ENCODE measurements around the gene TMTC2.
"Not testable (repeated sequence)": the region's sequence is repeated elsewhere in the genome, so short reads cannot be mapped to it uniquely, and the experiment has no call there.

TMTC2 gene

DNA sequence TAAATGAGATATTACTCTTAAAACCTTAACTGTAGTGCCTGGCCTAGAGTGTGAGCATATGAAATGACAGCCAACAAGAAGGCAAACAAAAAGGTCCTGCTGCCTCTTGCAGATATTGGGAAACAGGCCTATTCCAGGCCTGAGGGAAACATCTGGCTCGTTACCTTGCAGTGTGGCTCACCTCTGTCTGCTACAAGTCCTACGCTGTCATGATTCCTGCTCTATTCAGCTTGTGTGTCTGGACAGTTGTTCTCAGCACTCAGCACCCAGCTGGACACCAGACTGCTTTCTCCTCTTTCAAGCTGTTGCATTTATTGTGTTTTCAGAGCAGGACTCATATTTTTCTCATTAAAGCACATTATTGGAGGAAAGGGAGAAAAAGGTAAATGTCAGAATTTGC is 113.5 kb downstream of the TMTC2 start:
- no peak for FAIRE-seq

DNA sequence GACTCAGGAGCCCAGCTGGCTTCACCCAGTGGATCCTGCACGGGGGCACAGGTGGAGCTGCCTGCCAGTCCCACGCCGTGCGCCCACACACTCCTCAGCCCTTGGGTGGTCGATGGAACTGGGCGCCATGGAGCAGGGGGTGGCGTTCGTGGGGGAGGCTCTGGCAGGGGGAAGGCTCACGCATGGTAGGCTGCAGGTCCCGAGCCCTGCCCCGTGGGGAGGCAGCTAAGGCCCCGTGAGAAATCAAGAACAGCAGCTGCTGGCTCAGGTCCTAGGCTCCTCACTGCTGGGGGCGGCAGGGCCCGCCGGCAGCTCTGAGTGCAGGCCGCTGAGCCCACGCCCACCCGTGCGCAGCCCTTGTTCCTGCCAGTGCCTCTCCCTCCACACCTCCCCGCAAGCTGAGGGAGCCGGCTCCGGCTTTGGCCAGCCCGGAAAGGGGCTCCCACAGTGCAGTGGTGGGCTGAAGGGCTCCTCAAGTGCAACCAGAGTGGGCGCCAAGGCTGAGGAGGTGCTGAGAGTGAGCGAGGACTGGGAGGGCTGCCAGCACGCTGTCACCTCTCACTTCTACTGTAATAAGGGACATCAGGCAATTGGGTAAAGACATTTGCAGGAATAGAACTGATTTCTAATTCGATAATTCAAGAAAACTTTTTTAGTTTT is 115.4 kb downstream of the TMTC2 start:
- no peak for FAIRE-seq

DNA sequence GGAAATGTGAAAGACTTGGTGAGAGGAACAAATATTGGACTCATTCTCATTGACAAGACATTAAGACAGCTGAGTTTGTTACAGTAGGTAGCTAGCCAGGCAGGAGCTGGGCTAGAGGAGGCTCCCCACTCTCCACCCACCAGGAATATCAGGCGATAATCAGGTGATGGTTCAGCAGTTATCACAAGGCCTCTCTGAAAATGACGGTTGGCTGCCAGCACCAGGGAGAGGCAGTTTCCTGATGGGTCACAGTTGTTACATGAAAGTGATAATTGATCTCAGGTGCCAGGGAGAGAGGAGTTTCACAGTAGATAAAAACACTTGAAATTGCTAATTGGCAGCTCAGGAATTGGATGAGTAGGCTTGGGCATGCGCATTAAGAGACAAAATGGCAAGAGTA is 116.5 kb downstream of the TMTC2 start:
- FAIRE-seq = no peak

DNA sequence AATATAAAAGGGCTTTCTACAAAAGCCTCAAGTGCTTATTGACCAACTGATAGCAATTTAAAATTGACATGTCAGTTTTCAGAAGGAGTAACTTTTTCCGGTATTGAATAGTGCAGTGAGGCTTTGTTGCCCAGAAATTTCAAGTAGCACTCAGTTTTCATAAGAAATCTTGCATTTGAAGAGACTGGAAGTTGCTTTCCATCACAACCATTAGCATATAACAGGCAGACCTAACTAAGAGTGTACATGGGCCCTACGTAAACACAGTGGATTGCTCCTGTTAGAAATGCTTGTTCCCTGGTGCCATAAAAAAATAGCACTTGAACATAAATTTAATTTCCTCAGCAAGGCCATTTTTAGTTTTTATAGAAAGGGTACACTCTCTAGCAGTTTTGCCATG is 117.9 kb downstream of the TMTC2 start:
- FAIRE-seq = no peak

DNA sequence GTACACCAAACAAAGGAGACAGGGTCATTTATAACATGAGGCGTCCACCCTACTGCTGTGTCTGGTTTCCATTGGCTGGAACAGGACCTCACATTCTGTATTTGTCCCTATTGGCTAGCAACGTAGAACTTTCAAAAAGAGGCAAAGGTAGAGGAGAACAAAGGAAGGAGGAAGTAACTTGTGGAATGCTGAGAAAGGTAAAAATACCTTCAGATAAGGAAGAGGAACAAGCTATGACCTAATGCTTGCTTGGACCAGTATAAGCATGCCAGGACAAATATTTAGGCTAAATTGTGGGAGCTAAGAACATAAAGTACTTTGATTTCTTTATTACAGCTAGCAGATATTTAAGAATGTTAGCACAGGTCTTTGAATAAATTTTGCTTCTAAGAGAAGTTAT is 118.3 kb downstream of the TMTC2 start:
- not testable (repeated sequence) for FAIRE-seq

DNA sequence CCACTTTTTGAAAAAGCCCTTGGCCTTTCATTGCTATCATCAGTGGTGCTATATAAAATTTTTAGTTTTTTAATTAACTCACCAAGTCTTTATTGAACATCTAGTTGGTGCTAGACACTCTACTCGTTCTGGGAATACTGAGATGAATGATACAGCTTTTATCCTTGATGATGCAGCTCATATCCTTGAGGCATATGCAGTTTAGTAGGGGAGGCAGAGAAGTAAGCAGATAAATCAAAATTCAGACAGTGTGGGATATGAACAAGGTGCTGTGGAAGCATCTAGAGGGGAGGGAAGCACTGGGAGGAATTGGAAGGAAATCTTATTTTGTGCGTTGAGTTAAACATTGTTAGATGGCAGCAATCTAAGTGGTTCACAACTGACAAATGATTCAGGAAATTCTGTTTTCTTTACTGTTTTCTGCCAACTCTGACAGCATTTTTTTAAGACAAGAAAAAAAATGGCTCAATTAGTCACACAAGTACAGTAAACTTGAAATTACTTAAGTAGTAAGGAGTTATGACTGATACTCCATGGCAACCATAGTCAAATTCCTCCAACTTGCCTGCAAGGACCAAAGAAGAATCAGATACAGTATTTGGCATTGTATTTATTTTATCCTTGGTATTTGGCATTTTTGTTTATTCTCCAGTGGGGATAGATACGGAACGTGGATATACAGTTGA is 119.2 kb downstream of the TMTC2 start:
- FAIRE-seq = no peak

DNA sequence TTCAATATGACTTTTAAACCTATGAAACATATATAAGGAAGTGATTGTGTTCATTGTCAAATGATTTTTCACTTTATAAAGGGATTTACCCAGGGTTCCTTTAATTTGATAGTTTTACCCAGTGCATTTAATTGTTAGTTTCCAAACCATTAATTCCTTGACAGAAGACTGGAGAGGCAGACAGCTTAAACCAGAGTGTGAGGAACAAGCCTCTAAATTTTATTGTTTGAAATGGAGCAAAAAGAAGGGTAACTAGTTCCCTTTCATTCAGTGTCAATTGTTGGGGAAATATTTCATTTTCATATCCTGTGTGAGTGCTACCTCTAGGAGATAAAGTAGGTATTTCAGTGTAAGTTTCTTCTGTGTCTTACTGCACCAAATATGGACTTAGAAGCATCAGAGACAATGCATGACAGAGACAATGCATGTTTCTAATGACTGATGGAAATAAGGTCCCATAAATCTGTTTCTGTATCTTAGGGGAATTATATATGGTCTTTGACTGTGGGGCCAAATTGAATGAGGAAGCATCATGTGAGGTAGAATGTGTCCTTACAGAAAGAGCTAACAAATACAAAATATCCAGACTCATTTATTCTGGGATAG is 120.5 kb downstream of the TMTC2 start:
- no peak for FAIRE-seq

DNA sequence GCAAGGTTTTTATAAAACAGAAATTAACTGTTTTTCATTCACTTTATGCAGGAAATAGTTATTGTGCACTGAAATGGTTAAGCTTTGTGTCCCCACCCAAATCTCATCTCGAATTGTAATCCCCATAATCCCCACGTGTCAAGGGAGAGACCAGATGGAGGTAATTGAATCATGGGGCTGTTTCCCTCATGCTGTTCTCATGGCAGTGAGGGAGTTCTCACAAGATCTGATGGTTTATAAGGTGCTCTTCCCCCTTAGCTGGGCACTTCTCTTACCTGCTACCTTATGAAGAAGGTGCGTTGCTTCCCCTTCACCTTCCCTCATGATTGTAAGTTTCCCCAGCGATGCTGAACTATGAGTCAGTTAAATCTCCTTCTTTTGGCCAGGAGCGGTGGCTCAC is 123.9 kb downstream of the TMTC2 start:
- no peak for FAIRE-seq

DNA sequence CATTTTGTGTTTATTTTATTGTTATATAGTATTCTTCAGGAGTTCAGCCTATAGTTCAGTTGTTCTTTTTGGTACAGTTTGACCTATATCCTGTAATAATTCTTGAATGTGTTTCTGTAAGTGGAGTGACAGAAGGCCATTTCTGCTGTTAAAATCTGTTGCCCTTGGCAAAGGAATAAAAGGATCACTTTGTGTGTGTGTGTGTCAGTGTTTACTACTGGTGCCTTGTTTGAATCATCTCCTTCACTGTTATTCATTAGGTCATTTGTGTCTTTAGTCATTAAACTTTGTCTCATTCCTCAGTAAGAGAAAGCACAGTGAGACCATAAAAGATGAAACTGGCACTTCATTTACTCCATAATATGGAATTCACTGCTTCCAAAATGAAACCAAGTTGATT is 130.7 kb downstream of the TMTC2 start:
- FAIRE-seq = no peak

DNA sequence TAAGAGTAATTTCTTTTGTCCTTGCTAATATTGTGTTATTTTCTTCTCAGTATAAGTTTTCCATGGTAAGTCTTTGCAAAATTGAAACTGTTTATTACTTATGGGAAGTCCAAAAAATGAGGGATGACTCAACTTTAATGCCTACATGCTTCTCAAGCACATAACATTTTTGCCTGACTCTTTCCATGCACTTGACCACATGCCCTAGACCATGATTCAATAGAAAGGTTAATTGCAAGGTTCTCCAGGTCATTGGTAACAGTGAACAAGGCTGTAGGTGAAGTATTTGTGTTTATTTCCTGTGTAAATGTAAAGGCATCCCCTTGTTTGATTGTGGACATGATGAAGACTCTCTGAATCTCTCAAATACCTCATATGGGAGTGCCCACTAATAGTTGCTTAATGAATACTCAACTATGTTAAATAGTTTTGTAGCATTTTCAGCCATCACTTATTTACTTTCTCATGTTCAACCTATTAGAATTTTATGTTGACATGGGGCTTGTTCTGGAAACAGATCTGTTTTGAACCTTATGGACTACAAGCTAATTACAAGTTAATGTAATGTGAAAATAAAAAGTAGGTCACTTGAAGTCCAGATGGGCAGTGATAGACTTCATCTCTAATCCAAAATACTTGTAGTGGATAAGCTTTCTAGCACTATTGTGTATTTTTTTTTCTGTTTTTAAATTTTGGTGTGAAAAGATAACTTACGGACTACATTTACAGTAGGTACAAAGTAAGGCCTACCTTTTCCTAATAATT is 131.7 kb downstream of the TMTC2 start:
- no peak for FAIRE-seq

DNA sequence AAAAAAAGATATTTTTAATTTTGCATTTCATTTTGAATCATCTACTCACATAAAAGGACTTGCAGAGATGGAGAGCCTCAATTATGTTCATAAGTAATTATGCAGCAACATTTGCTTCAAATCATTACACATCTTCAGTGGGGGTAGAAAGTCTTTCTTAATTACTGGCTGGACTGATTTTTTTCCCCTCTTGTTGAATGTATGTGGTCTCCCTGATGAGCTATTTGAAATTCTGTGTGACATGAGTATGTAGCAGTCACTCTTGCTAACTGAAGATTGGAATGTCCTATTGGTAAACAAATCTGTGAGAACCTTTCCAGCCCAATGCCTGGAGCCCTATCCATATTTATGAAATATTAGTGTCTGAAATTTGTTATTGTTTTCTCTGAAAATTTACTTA is 139.8 kb downstream of the TMTC2 start:
- FAIRE-seq = no peak

DNA sequence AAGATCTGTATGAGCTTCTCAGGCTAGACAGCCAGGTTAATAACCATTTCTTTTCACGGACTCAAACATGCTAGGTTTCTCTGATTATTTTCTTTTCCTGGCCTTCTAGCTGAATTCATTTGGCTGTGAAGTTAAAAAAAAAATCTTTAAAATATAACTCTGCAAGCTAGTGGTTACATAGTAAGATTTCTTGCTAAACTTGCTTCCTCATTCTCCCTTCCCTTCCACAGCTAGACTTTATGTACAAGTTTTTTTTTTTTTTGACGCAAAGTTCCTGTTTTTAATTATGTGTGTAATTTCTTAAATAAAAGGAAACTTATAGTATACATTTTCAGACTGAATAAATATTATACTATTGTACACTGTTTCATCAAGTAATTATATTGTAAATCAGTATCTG is 145.4 kb downstream of the TMTC2 start:
- no peak for FAIRE-seq

DNA sequence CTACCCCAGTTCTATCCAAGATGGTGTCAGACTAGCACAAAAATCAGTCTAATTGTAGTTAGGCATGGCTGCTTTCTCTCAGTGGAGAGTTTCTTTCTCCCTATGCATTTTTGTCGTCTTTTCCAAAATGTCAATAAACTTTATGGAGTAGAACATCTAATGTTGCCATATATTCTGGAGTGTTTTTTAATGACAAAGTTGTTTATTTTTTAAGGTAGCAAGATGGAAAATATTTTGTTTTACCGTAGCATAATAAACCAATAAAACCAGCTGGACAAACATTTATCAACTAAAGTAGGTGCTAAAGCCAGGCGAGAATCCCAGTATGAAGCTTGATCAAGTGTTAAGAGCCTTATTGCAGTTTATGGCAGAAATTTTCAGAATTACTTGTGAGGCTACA is 146.3 kb downstream of the TMTC2 start:
- FAIRE-seq = no peak

DNA sequence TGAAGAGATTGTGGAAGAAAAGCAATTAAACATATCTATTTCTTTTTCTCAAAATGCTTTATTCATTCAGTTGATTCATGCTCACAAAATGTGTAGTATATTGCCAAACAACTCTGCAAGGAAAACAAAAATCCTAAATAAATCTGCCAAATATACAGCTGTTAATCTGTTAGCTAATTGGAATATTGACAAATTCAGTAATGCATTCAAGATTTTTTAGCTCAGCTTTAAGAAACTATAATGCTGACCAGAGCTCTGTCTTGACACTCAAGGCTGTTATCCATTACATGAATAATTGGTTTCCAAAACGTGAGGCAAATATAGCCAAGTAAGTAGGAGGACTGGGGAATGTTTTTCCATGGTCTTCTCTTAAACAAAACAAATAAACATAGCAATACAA is 146.8 kb downstream of the TMTC2 start:
- no peak for FAIRE-seq

DNA sequence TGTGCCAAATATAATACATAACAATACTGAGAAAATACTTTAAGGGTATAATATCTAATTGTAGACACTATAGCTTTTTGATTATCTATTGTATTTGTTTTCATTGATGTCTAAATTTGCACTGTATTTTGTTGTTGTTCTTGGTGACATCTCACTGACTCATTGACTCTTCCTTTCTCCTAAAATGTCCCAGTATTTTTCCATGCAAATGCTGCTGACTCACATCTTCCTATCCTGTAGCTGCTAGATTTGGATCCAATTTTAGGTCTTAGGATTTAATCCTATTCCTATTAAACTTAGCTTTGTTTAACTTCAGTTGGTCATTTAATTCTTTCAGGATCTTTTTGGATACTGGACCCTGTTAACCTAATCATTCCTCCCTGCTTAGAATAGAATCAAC is 148.5 kb downstream of the TMTC2 start:
- FAIRE-seq = no peak

DNA sequence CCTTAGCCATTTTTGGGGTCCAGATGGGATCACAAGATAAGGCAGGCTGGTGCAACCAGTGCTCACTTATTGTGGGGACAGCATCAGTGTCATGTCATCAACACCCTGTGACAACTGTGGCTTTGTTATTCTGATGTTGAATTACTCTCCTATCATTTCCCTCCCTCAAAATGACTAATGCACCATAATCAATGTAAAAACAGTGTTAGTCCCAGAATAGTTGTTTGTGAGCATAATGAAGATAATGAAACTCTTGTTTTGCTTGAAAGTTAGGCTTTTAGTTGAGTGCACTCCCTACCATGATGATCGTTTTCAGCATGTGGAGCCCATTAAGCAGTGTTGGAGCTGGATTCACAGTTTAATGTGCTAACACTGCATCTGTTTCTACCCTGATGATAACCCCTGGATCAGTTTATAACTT is 151.4 kb downstream of the TMTC2 start:
- no peak for FAIRE-seq

DNA sequence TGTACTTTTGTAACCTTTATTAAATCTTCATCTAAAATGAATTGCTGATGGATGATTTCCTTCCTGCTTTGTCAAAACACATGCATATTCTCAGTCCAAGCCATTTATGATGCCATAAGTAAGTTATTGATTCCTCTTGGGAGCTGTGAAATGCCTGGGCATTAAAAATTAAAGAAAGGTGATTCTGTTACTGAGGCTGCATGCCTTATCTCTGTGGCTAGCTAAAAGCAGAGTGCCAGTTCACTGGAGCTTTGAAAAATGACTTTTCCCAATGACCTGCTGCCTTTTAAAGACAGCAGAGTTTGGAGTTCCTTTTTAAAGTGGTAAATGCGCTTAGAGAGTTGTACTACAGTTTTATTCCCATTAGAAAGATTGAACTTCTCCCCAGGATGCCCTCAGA is 152.1 kb downstream of the TMTC2 start:
- FAIRE-seq = no peak

DNA sequence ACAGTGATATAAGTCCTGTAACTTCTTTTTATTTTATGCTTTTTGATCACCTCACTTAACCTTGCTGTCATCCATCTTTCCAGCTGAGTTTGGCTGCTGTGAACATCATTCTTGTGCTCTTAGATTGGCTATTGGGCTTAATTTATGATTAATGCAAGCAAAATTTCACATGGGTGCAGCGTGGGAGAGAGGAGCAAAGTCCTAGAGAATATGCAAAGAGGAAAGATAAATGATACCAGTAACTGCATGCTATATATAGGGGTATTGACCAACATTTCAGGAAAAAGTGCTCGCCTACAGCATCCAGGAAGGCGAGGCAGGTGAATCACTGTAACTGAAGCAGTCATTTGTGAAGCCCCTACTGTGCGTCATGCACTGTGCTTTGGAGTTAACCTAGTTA is 153.1 kb downstream of the TMTC2 start:
- no peak for FAIRE-seq

DNA sequence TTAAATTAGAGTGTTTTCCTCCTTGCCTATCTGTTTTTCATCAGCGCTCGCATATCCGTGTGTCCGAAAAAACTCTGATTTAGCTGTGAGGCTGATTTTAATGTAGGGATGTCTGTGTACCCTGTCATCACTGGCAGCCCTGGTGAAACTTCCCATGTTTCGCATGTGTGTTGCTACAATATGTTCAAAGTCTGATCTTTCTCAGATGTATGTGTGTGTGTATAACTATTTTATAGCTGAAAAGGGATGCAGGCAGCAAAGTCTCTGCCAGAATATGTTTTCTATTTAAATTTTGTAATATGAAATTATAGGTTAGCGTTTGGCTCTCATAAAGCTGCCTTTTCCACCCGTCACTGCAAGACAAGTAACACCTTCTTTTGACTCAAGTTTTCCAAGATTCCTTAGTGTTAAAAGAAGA is 154.8 kb downstream of the TMTC2 start:
- FAIRE-seq = no peak

DNA sequence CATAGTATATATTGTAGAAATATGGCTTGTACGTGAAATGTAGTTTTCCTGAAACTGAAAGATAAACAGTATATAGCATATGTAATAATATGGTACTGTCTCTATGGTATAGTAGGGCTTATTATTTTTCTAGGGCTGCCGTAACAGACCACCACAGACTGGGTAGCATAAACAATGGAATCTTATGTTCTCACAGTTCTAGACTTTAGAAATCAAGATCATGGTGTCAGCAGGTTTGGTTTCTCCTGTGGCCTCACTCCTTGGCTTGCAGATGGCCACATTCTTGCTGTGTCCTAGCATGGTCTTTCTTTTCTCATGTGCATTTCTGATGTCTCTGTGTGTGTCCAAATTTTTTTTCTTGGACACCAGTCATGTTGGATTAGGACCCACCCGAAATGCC is 155.8 kb downstream of the TMTC2 start:
- FAIRE-seq = no peak

DNA sequence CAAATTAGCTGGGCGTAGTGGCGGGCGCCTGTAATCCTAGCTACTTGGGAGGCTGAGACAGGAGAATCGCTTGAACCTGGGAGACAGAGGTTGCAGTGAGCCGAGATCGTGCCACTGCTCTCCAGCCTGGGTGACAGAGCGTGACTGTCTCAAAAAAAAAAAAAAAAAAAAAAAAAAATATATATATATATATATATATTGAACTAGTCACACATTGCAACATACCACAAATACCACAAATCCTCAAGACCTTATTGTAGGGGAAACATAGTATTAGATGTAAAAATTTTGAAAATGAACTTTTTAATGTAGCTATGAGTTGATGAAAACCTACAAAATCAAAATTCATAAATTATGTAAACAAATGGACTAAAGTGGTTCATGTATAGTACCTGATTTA is 158.4 kb downstream of the TMTC2 start:
- not testable (repeated sequence) for FAIRE-seq

DNA sequence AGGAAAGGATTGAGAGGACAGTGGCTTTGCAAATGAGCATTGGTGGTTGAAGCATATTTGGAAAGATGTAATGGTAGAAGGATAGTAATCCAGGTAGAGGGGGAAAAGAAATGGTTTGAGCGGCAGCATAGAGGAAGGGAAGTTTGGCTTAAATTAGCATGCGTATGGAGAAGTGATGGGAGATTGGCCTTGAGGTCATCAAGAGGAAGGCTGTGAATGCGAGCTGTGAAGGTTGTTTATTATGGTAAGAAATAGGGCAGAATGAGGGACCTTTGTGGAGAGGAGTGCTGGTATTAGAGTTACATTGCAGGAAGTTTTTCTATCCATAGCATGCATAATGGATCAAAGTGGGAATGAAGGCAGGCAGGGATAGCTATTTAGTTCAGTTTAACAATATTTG is 162.1 kb downstream of the TMTC2 start:
- no peak for FAIRE-seq

DNA sequence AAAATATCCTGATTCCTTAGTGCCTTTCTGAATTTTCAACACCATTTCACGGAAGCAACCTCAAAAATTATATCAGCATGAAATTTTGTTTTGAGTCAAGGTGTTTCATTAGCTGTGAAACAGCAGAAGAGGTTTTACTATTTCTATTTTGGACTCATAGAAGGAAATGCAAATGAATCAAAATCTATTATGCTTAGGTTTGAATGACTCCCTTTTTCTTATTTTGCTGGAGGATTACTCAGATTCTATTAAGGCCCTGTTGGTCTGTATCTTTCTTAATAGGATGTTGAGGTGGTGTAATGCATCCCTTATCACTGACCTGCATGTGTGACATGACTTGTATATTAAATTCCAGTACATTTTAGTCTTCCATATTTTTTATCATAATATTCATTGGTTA is 165.8 kb downstream of the TMTC2 start:
- no peak for FAIRE-seq

DNA sequence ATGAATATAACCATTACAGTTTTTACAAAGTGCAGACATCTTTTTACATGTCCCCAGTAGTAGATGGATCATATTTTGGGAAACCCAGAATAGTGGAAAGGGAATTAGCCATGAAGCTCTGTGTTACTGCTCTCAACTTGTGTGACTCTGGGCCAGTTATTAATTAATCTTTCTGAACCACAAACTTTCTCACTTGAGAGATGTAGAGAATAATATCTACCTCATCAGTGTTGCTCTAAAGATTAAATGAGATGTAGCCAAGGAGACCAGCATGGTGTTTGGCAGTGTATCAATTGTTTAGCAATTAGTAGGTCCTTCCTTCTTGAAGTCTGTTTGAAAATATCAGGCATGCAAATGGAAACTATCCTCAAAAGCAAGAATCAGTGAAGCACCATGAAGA is 169.2 kb downstream of the TMTC2 start:
- no peak for FAIRE-seq
